Parathyroid adenoma (tissue), 2 donors: ENCODE measurements around the gene MAN2B2.

ENCODE experiments used
- H2AFZ ChIP-seq: fragments of 300-600 bp; sonication (generic); one replicate; pipeline ENCODE4 v1.7.0; 2017; ENCODE audit warnings: antibody characterized with exemption, mild to moderate bottlenecking
- H3K27ac ChIP-seq: fragments of 300-600 bp; sonication (generic); one replicate; pipeline ENCODE4 v1.7.0; 2017
- H3K27me3 ChIP-seq: fragments of 300-600 bp; sonication (generic); one replicate; pipeline ENCODE4 v1.7.0; 2017; ENCODE audit warnings: low read length; ENCODE audit not compliant: control insufficient read depth, insufficient read depth
- H3K36me3 ChIP-seq: fragments of 300-600 bp; sonication (generic); one replicate; pipeline ENCODE4 v1.7.0; 2017; ENCODE audit warnings: low read length; ENCODE audit not compliant: control insufficient read depth, insufficient read depth
- H3K4me1 ChIP-seq: fragments of 300-600 bp; sonication (generic); one replicate; pipeline ENCODE4 v1.7.0; 2017; ENCODE audit warnings: control low read depth
- H3K4me2 ChIP-seq: fragments of 300-600 bp; sonication (generic); one replicate; pipeline ENCODE4 v1.7.0; 2017; ENCODE audit warnings: low read length
- H3K4me3 ChIP-seq: fragments of 300-600 bp; sonication (generic); one replicate; pipeline ENCODE4 v1.7.0; 2017; ENCODE audit warnings: low read depth, low read length
- H3K79me2 ChIP-seq: fragments of 300-600 bp; sonication (generic); one replicate; pipeline ENCODE4 v1.7.0; 2017; ENCODE audit warnings: control low read depth
- H3K9ac ChIP-seq: fragments of 300-600 bp; sonication (generic); one replicate; pipeline ENCODE4 v1.7.0; 2017; ENCODE audit warnings: mild to moderate bottlenecking
- H3K9me3 ChIP-seq: fragments of 300-600 bp; sonication (generic); one replicate; pipeline ENCODE4 v1.7.0; 2017; ENCODE audit warnings: low read length; ENCODE audit not compliant: control insufficient read depth
- CTCF ChIP-seq: fragments of 300-600 bp; sonication (generic); IDR thresholded peaks from one replicate; pipeline ENCODE4 v1.7.0; 2017; ENCODE audit warnings: antibody characterized with exemption, mild to moderate bottlenecking
- donor health status: primary hyperparathyroidism.

The MAN2B2 gene

GRCh38 chr4:6592804-6593563, 18.0 kb downstream of the MAN2B2 start:
- H3K9ac ChIP-seq: no peak overlapping the region
- no peaks in the 10 kb centered on the region for H3K9me3 ChIP-seq
- H3K79me2 ChIP-seq: no peaks in the 10 kb centered on the region
- no peak overlapping the region for H2AFZ ChIP-seq
- no peaks in the 10 kb centered on the region for H3K27me3 ChIP-seq
- H3K27ac ChIP-seq: no peak overlapping the region
- no peaks in the 10 kb centered on the region for H3K4me1 ChIP-seq
- H3K4me3 ChIP-seq: no peak overlapping the region
- TF ChIP-seq CTCF: no peak
- H3K4me2 ChIP-seq: no peak overlapping the region
- H3K36me3 ChIP-seq: no peaks in the 10 kb centered on the region

GRCh38 chr4:6594341-6594740, 19.4 kb downstream of the MAN2B2 start:
- no peak overlapping the region for H2AFZ ChIP-seq
- no peaks in the 10 kb centered on the region for H3K9me3 ChIP-seq
- no peak overlapping the region for H3K9ac ChIP-seq
- H3K36me3 ChIP-seq: no peaks in the 10 kb centered on the region
- H3K27ac ChIP-seq: no peak overlapping the region
- H3K79me2 ChIP-seq: no peaks in the 10 kb centered on the region
- H3K4me1 ChIP-seq: no peaks in the 10 kb centered on the region
- TF ChIP-seq CTCF: no peak
- no peak overlapping the region for H3K4me2 ChIP-seq
- no peaks in the 10 kb centered on the region for H3K27me3 ChIP-seq
- H3K4me3 ChIP-seq: no peak overlapping the region

GRCh38 chr4:6594826-6595355, 19.9 kb downstream of the MAN2B2 start:
- no peaks in the 10 kb centered on the region for H3K4me1 ChIP-seq
- no peak for TF ChIP-seq CTCF
- no peak overlapping the region for H3K4me2 ChIP-seq
- no peaks in the 10 kb centered on the region for H3K9me3 ChIP-seq
- no peaks in the 10 kb centered on the region for H3K79me2 ChIP-seq
- no peak overlapping the region for H2AFZ ChIP-seq
- H3K27ac ChIP-seq: no peak overlapping the region
- H3K9ac ChIP-seq: no peak overlapping the region
- H3K4me3 ChIP-seq: no peak overlapping the region
- no peaks in the 10 kb centered on the region for H3K36me3 ChIP-seq
- H3K27me3 ChIP-seq: no peaks in the 10 kb centered on the region

- H2AFZ ChIP-seq: no peak overlapping the region
- H3K36me3 ChIP-seq: no peaks in the 10 kb centered on the region
- H3K4me2 ChIP-seq: no peak overlapping the region
- no peak overlapping the region for H3K4me3 ChIP-seq
- H3K4me1 ChIP-seq: no peaks in the 10 kb centered on the region
- no peak for TF ChIP-seq CTCF
- no peaks in the 10 kb centered on the region for H3K9me3 ChIP-seq
- no peaks in the 10 kb centered on the region for H3K79me2 ChIP-seq
- H3K9ac ChIP-seq: no peak overlapping the region
- H3K27me3 ChIP-seq: no peaks in the 10 kb centered on the region
- no peak overlapping the region for H3K27ac ChIP-seq
Measured at GRCh38 chr4:6595897-6596537, 21.0 kb downstream of the MAN2B2 start.
